Kidney epithelial cell (primary cell): ENCODE measurements around the gene SYNE2. TPM values are rescaled to one million over a fixed set of nuclear protein-coding genes. Genes with fewer than 3 reads are reported as not detected.

Experiments used
- DNase-seq: peaks from one replicate; pipeline ENCODE4 v3.0.0-alpha.2; 2010; ENCODE audit warnings: low read depth
- H3K27me3 ChIP-seq: 2 replicates; pipeline ENCODE4 v1.6.0; 2011; ENCODE audit warnings: low read length; ENCODE audit not compliant: control insufficient read depth, insufficient read depth
- H3K36me3 ChIP-seq: 2 replicates; pipeline ENCODE4 v1.5.1; 2011; ENCODE audit warnings: low read length; ENCODE audit not compliant: control insufficient read depth, insufficient read depth
- H3K4me3 ChIP-seq: 2 replicates; pipeline ENCODE4 v1.5.1; 2011; ENCODE audit warnings: low read depth, mild to moderate bottlenecking, control low read depth, low read length
- total RNA-seq: library from RNA; depleted of rRNA; stranded (reverse); fragments of >200 nt; gene quantifications from 2 replicates; pipeline ENCODE4 v1.2.3, GENCODE V29; 2015
- TF ChIP-seq, protein P1 (sequence below): IDR thresholded peaks from 2 replicates; pipeline ENCODE4 v1.5.1; 2011; ENCODE audit warnings: mild to moderate bottlenecking, moderate library complexity, low read length, control low read depth, inconsistent platforms; ENCODE audit not compliant: insufficient read depth, poor library complexity, severe bottlenecking

SYNE2 gene
- total RNA-seq, 1 donor from 2014 or later, result 35.7 TPM

DNA sequence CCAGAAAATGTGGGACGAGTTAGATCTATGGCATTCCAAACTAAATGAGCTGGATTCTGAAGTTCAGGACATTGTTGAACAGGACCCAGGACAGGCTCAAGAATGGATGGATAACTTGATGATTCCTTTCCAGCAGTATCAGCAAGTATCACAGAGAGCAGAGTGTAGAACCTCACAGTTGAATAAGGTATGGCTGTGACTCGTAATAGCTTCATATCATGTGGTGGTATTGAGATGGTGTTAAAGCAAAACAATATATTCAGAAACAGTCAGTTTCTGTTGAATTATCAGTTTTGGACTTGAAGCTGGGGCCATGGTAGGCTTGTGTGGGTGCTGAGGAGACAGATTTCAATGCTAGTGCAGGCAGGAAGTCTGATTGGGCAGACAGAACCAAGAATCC, 227.6 kb downstream of the SYNE2 start:
- TF ChIP-seq, protein P1, sequence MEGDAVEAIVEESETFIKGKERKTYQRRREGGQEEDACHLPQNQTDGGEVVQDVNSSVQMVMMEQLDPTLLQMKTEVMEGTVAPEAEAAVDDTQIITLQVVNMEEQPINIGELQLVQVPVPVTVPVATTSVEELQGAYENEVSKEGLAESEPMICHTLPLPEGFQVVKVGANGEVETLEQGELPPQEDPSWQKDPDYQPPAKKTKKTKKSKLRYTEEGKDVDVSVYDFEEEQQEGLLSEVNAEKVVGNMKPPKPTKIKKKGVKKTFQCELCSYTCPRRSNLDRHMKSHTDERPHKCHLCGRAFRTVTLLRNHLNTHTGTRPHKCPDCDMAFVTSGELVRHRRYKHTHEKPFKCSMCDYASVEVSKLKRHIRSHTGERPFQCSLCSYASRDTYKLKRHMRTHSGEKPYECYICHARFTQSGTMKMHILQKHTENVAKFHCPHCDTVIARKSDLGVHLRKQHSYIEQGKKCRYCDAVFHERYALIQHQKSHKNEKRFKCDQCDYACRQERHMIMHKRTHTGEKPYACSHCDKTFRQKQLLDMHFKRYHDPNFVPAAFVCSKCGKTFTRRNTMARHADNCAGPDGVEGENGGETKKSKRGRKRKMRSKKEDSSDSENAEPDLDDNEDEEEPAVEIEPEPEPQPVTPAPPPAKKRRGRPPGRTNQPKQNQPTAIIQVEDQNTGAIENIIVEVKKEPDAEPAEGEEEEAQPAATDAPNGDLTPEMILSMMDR, result no peak
- no peak overlapping the region for H3K4me3 ChIP-seq
- no peaks in the 10 kb centered on the region for H3K27me3 ChIP-seq
- no peak for DNase-seq
- H3K36me3 ChIP-seq, result peaks cover 1% of the 10 kb centered on the region

DNA sequence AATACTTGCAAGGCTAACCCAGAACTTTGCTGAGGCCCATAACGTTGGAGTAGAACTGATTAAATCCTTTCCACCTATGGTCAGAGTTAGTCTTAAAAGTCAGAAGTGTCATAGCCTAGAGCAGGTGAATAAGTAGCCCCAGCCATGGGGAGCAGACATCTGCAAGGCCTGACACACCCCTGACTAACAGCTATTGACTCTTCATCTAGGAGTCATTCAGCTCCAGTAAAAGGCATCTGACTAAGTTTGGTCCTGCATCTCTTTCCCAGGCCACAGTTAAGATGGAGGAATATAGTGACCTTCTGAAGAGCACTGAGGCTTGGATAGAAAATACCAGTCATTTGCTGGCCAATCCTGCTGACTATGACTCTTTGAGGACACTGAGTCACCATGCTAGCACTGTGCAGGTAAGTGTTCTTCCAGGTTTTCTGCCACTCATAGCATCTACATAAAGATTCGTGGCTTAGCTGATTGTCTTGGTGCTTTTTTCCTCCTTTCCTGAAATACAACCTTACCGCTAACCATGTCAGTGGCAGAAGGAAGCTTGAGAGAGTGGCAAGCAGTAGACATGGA, 228.5 kb downstream of the SYNE2 start:
- TF ChIP-seq, protein P1, result no peak
- Histone ChIP-seq H3K36me3 (peaks cover 1% of the 10 kb centered on the region), H3K27me3 (no peaks in the 10 kb centered on the region), H3K4me3 (no peak overlapping the region)
- no peak for DNase-seq

DNA sequence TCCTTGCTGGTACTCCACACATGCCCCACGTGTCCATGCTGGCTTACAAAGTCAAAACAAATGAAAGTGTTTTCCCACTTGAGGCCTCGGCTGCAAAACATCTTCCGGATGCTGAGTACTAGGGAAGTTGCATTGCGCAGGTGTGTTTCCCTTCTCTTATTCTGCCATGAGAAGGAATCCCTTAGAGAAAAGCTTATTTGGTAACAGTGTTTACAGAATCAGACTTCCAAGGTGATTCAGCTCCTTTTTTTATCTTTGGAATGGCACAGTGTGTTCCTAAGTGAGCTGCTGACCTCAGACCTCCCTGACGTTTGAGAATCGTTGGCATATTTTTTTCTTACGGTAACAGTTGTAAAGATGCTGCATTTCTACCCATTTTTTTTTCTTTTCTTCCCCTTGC, 230.0 kb downstream of the SYNE2 start:
- no peaks in the 10 kb centered on the region for H3K27me3 ChIP-seq
- TF ChIP-seq, protein P1, result no peak
- DNase-seq, result no peak
- peaks cover 1% of the 10 kb centered on the region for H3K36me3 ChIP-seq
- H3K4me3 ChIP-seq, result no peak overlapping the region

DNA sequence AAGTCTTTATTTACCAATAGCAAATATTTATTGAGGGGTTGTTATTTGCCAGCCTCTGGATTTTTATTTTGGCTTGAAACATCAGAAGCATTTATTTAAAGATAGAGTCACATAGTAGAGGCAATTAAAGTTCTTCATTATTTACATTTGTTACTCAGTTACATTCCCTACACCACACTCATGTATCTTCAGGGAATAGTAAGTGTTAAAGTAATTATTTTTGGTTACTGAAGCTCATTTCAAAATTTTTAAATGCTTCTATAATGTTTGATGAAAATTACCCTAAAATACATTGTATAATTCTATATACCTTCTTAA, 235.8 kb downstream of the SYNE2 start:
- Histone ChIP-seq H3K4me3 (no peak overlapping the region), H3K36me3 (no peaks in the 10 kb centered on the region), H3K27me3 (no peaks in the 10 kb centered on the region)
- no peak for DNase-seq
- TF ChIP-seq, protein P1, result no peak

DNA sequence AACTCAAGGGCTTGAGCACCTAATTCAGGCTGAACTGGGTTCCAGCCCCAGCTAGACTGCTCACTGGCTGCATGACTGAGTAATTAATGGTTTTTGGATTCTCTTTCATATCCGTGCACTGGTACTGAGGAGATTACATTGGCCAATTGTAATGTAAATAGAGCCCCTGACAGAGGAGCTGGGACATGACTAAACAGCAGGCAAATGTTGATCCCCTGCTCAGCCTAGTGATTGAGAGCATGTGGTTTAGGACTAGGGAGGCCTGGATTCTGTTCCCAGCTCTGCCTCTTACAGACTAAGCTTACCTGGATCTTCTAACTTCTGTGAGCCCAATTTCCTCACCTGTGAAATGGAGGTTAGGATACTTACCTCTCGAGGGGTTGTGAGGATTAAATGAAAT, 237.1 kb downstream of the SYNE2 start:
- Histone ChIP-seq H3K27me3 (no peaks in the 10 kb centered on the region), H3K4me3 (no peak overlapping the region), H3K36me3 (no peaks in the 10 kb centered on the region)
- TF ChIP-seq, protein P1, result no peak
- no peak for DNase-seq

DNA sequence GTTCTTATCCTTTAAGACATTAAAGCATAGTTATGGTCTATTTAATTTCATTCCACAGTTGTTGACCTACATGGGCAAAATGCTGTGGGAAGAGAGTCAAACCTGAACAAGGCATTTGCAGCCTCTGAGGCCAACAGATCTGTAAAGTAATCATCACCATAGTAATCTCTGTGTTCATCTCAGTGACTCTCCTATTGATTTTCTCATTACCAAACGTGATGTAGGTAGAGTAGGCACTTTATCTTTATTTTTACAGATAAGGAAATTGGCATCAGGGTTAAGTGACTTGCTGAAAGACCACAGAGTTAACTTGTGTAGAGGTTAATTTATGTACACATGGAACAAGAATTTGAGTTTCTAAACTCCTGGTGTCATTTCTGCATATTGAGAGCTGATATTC, 238.4 kb downstream of the SYNE2 start:
- peaks cover 1% of the 10 kb centered on the region for H3K36me3 ChIP-seq
- TF ChIP-seq, protein P1, result no peak
- DNase-seq, result no peak
- H3K4me3 ChIP-seq, result no peak overlapping the region
- H3K27me3 ChIP-seq, result no peaks in the 10 kb centered on the region
